ENCODE data around the gene COPS8. TPM values are rescaled to one million over a fixed set of nuclear protein-coding genes. Genes with fewer than 3 reads are reported as not detected.

The COPS8 gene
- total and polyA plus RNA-seq, 2 donors (not counting 3 experiments of a cell fraction or from before 2014, with no cell fraction given), result 73.6 to 80.7 TPM

- FAIRE-seq, result no peak
Observed at GRCh38 chr2:237115870-237116269, 30.2 kb downstream of the COPS8 start.

More at GRCh38 chr2:237115870-237116269, 30.2 kb downstream of the COPS8 start:
- no peaks in the 10 kb centered on the region for H4K20me1 ChIP-seq (replicated peaks; ENCODE audit: control insufficient read depth, extremely low read depth, insufficient read depth, low read length)
- H3K27me3 ChIP-seq (ENCODE audit: control insufficient read depth in 2 of 2, insufficient read depth in 2 of 2, low read length in 2 of 2), result no peaks in the 10 kb centered on the region
- no peak overlapping the region for H2AFZ ChIP-seq (ENCODE audit: low read depth, low read length)
- ChIA-PET POLR2A (no interaction called here), CTCF (no interaction called here)
- no peak overlapping the region for H3K4me3 ChIP-seq (replicated peaks in 1 of 3; ENCODE audit: insufficient read depth in 1 of 3, low read depth in 1 of 3, low read length in 3 of 3)
- TF ChIP-seq FOS (IDR thresholded peaks at IDR 0.05; ENCODE audit: borderline replicate concordance, insufficient read depth, low read length), result no peak
- TF ChIP-seq JUN (IDR thresholded peaks at IDR 0.05; ENCODE audit: borderline replicate concordance, insufficient read depth, insufficient read length, low read depth), result no peak
- no peak for TF ChIP-seq POLR2A (IDR thresholded peaks at IDR 0.05; ENCODE audit: low read depth, low read length)
- TF ChIP-seq EZH2 (IDR thresholded peaks at IDR 0.05; ENCODE audit: borderline replicate concordance, low read depth, low read length, severe bottlenecking), result no peak
- TF ChIP-seq, protein P1, sequence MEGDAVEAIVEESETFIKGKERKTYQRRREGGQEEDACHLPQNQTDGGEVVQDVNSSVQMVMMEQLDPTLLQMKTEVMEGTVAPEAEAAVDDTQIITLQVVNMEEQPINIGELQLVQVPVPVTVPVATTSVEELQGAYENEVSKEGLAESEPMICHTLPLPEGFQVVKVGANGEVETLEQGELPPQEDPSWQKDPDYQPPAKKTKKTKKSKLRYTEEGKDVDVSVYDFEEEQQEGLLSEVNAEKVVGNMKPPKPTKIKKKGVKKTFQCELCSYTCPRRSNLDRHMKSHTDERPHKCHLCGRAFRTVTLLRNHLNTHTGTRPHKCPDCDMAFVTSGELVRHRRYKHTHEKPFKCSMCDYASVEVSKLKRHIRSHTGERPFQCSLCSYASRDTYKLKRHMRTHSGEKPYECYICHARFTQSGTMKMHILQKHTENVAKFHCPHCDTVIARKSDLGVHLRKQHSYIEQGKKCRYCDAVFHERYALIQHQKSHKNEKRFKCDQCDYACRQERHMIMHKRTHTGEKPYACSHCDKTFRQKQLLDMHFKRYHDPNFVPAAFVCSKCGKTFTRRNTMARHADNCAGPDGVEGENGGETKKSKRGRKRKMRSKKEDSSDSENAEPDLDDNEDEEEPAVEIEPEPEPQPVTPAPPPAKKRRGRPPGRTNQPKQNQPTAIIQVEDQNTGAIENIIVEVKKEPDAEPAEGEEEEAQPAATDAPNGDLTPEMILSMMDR (IDR thresholded peaks at IDR 0.05; ENCODE audit: extremely low read depth in 1 of 2, insufficient read depth in 1 of 2, low read depth in 1 of 2, low read length in 2 of 2), result no peak
- no peak for TF ChIP-seq MYC (IDR thresholded peaks at IDR 0.05; ENCODE audit: low read depth, low read length)
- TF ChIP-seq, protein P2, sequence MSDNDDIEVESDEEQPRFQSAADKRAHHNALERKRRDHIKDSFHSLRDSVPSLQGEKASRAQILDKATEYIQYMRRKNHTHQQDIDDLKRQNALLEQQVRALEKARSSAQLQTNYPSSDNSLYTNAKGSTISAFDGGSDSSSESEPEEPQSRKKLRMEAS (IDR thresholded peaks at IDR 0.05; ENCODE audit: insufficient read depth, insufficient read length), result no peak
- TF ChIP-seq POLR2AphosphoS5 (IDR thresholded peaks at IDR 0.05; ENCODE audit: insufficient read depth, low read depth, low read length), result no peak
- TF ChIP-seq GATA2 (IDR thresholded peaks at IDR 0.05; ENCODE audit: insufficient read depth, insufficient read length, low read depth, low read length), result no peak
- H3K27ac ChIP-seq (ENCODE audit: insufficient read depth, low read depth, low read length), result no peak overlapping the region
- H3K4me2 ChIP-seq (ENCODE audit: insufficient read depth, low read length), result no peak overlapping the region
- no peaks in the 10 kb centered on the region for H3K36me3 ChIP-seq (ENCODE audit: control insufficient read depth in 2 of 2, extremely low read depth in 1 of 2, insufficient read depth in 2 of 2, low read length in 2 of 2)
- H3K4me1 ChIP-seq (ENCODE audit: control insufficient read depth, extremely low read depth, insufficient read depth, low read length), result peaks cover 3% of the 10 kb centered on the region
- no peaks in the 10 kb centered on the region for H3K9me1 ChIP-seq (replicated peaks; ENCODE audit: control insufficient read depth, extremely low read depth, insufficient read depth, low read length)
- intact Hi-C loops (cut with micrococcal nuclease) (no loop called here), dilution Hi-C loops (cut with MboI; ENCODE audit: extremely low pct_ligation_motif_present, low sequenced_read_pairs) (no loop called here)
- no peak for DNase-seq (ENCODE audit: low read depth, low spot score)
- H3K9me3 ChIP-seq (replicated peaks; ENCODE audit: control insufficient read depth, insufficient read depth, low read length), result no peaks in the 10 kb centered on the region
- no peak overlapping the region for H3K9ac ChIP-seq (replicated peaks; ENCODE audit: extremely low read depth, insufficient read depth, low read length)
- BruUV-seq (replicated peaks), result no TSS peak
- H3K79me2 ChIP-seq (ENCODE audit: control insufficient read depth, insufficient read depth, low read length), result no peaks in the 10 kb centered on the region
